ENCODE results near the gene MON1B.
A peak's percentile ranks its signal among the peaks of the same experiment; 100 is the strongest.

Gene MON1B

GRCh38 chr16:77221482-77221881 lies 30.5 kb downstream of the MON1B start:
- DNase-seq (ENCODE audit: low spot score), result no peak
- in situ Hi-C loops (cut with MboI; ENCODE audit: low pct_unique_long_range_greater_than_20kb, low sequenced_read_pairs, unreplicated experiment), result no loop called here
- no peak for TF ChIP-seq CTCF (IDR thresholded peaks at IDR 0.05; ENCODE audit: extremely low read depth, insufficient read depth, missing control alignments)

DNA sequence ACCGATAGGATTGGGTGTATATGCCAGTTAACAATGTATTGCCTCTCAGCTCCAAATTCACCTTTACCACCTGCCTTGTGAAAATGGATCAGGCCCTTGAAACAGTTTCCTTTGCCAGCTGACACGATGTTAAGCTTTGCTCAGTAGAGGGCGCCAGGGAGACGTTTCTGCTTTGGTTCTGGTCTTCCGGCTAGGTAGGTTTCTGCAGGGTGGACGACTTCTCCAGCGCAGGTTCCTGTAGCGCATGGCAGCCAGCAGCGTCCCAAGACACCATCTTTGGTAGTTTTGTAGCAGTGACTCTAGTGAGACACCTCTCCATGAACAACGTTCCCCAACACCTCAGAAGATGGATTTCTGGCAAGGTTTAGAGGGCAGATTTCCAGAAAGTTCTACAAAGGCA lies 32.2 kb downstream of the MON1B start:
- DNase-seq (ENCODE audit: low spot score), result no peak
- peak; percentile 46 for TF ChIP-seq CTCF (IDR thresholded peaks at IDR 0.05; ENCODE audit: extremely low read depth, insufficient read depth, missing control alignments)

GRCh38 chr16:77225182-77225581 lies 34.2 kb downstream of the MON1B start:
- in situ Hi-C loops (cut with MboI; ENCODE audit: low pct_unique_long_range_greater_than_20kb, low sequenced_read_pairs, unreplicated experiment), result loop anchor here (5.0 kb wide), 1 partner anchor 362 kb away; no protein-coding TSS in a partner anchor
- DNase-seq (ENCODE audit: low spot score), result no peak
- no peak for TF ChIP-seq CTCF (IDR thresholded peaks at IDR 0.05; ENCODE audit: extremely low read depth, insufficient read depth, missing control alignments)

More for the DNA sequence above, 32.2 kb downstream of the MON1B start:
- in situ Hi-C loops (cut with MboI; ENCODE audit: low pct_unique_long_range_greater_than_20kb, low sequenced_read_pairs, unreplicated experiment), result no loop called here

DNA sequence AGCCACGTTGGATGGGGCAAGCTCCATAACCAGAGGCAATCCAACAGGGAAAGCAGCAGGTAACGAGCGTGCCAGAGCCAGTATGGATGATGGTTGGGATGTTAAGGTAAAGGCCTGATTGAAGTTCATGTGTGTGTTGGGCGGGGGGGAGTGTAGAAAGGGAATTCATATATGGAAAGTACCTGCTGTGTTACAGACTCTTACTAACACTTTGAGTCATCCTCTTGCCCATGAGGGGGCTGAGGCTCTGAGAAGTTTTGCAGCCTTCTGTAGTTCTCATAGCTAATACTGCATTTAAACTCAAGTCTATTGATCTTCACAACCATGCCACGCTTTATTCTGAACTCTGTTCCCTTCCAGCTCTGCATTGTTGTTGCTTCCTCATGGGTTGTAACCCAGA lies 36.8 kb downstream of the MON1B start:
- in situ Hi-C loops (cut with MboI; ENCODE audit: low pct_unique_long_range_greater_than_20kb, low sequenced_read_pairs, unreplicated experiment), result loop anchor here (5.0 kb wide), 1 partner anchor 360 kb away; no protein-coding TSS in a partner anchor
- DNase-seq (ENCODE audit: low spot score), result no peak
- TF ChIP-seq CTCF (IDR thresholded peaks at IDR 0.05; ENCODE audit: extremely low read depth, insufficient read depth, missing control alignments), result no peak

DNA sequence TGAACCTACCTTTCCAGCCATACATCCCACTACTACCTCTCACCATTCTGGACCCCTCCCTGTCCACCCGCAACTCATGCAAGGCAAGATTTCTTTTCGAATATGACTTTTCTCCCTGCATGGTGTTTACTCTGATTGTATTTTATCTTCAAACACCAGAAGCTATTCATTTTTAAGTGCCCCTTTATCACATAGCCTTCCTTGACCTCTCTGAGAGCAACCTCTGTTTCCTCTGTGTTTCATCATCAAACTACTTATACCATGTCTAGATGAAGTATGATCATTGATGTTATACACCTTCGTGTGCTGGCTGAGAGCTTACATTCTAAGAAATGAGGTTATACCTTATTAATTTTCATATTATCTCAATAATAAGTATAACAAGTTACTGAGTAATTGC lies 40.1 kb downstream of the MON1B start:
- TF ChIP-seq CTCF (IDR thresholded peaks at IDR 0.05; ENCODE audit: extremely low read depth, insufficient read depth, missing control alignments), result no peak
- in situ Hi-C loops (cut with MboI; ENCODE audit: low pct_unique_long_range_greater_than_20kb, low sequenced_read_pairs, unreplicated experiment), result loop anchor here (10.0 kb wide), 1 partner anchor 144 kb away; no protein-coding TSS in a partner anchor

DNA sequence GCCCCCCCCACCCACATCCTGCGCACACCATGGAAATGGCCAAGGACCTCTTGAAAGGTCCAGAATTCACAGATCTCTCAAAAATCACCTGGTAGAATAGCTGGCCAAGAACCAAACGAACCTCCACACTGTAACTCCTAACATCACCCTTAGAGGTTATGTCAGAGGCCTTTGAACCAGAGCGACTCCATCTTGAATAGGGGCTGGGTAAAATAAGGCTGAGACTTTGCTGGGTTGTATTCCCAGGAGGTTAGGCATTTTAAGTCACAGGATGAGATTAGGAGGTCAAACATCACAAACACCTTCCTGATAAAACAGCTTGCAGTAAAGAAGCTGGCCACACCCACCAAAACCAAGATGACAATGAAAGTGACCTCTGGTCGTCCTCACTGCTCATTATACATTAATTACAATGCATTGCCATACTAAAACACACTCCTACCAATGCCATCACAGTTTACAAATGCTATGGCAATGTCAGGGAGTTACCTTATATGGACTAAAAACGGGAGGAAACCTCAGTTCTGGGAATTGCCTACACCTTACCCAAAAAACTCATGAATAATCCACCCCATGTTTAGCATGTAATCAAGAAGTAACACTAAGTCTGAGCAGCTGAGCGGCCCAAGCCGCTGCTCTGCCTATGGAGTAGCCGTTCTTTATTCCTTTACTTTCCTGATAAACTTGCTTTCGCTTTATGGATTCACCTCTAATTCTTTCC lies 43.0 kb downstream of the MON1B start:
- in situ Hi-C loops (cut with MboI; ENCODE audit: low pct_unique_long_range_greater_than_20kb, low sequenced_read_pairs, unreplicated experiment), result loop anchor here (10.0 kb wide), 1 partner anchor 141 kb away; no protein-coding TSS in a partner anchor
- no peak for TF ChIP-seq CTCF (IDR thresholded peaks at IDR 0.05; ENCODE audit: extremely low read depth, insufficient read depth, missing control alignments)
- no peak for DNase-seq (ENCODE audit: low spot score)

More for the DNA sequence above, 40.1 kb downstream of the MON1B start:
- DNase-seq (ENCODE audit: low spot score), result no peak

All from GM13977 (cell line).